ENCODE results near the gene CFAP46. TPM values are rescaled to one million over a fixed set of nuclear protein-coding genes. Genes with fewer than 3 reads are reported as not detected.

The CFAP46 gene
- total RNA-seq, 4 donors from 2014 or later = 0.29 to 9.0 (median 2.7) TPM

GRCh38 chr10:132865851-132866600 is 76.3 kb downstream of the CFAP46 start:
- peak in 1 of 2 donors; percentile 3 for DNase-seq
- Histone ChIP-seq H3K4me1 (no peaks in the 10 kb centered on the region), H3K27me3 (no peaks in the 10 kb centered on the region), H3K36me3 (no peaks in the 10 kb centered on the region), H3K27ac (no peak overlapping the region), H3K9me3 (no peaks in the 10 kb centered on the region), H3K4me3 (no peak overlapping the region)
- no peak for TF ChIP-seq CTCF (IDR thresholded peaks at IDR 0.05)
- TF ChIP-seq POLR2A (IDR thresholded peaks at IDR 0.05) = no peak
- intact Hi-C loops (cut with DNase I; ENCODE audit: low total_unique reads) = no loop called here

DNA sequence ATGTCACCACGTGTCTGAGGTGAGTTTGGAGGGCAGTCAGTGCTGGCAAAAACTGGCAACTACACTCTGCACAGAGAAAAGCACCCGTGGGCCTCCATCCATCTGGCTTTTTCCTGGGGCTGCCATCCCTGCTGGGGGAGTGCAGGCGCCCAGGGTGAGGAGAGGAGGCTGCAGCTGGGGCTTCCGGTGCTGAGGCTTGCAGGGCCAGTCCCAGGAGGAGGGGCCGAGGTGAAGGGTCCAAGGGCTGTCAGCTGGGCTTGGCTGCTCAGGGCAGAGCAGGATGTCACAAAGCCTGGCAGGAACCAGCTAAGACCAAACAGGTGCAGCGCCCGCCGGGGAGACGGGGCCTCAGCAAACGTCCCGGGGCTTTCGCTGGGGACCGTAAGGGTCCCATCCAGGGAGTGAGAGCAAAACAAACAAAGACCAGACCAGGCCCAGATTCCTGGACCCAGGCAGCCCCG is 77.2 kb downstream of the CFAP46 start:
- Histone ChIP-seq H3K36me3 (no peaks in the 10 kb centered on the region), H3K27me3 (no peaks in the 10 kb centered on the region), H3K4me3 (no peak overlapping the region), H3K27ac (no peak overlapping the region), H3K4me1 (no peaks in the 10 kb centered on the region), H3K9me3 (no peaks in the 10 kb centered on the region)
- TF ChIP-seq POLR2A (IDR thresholded peaks at IDR 0.05) (no peak), CTCF (IDR thresholded peaks at IDR 0.05) (no peak)
- intact Hi-C loops (cut with DNase I; ENCODE audit: low total_unique reads) = no loop called here
- peak; percentile 1 to 5 for DNase-seq

GRCh38 chr10:132862485-132863420 is 79.6 kb downstream of the CFAP46 start:
- no peak for TF ChIP-seq POLR2A (IDR thresholded peaks at IDR 0.05)
- no peak for TF ChIP-seq CTCF (IDR thresholded peaks at IDR 0.05)
- Histone ChIP-seq H3K9me3 (no peaks in the 10 kb centered on the region), H3K36me3 (no peaks in the 10 kb centered on the region), H3K4me1 (no peaks in the 10 kb centered on the region), H3K27ac (no peak overlapping the region), H3K4me3 (no peak overlapping the region), H3K27me3 (no peaks in the 10 kb centered on the region)
- intact Hi-C loops (cut with DNase I; ENCODE audit: low total_unique reads) = no loop called here
- DNase-seq = peak; percentile 8

GRCh38 chr10:132861884-132862461 is 80.4 kb downstream of the CFAP46 start:
- H3K27ac ChIP-seq = no peak overlapping the region
- intact Hi-C loops (cut with DNase I; ENCODE audit: low total_unique reads) = no loop called here
- no peaks in the 10 kb centered on the region for H3K4me1 ChIP-seq
- no peak for TF ChIP-seq CTCF (IDR thresholded peaks at IDR 0.05)
- no peak for TF ChIP-seq POLR2A (IDR thresholded peaks at IDR 0.05)
- no peaks in the 10 kb centered on the region for H3K9me3 ChIP-seq
- H3K4me3 ChIP-seq = no peak overlapping the region
- peak; percentile 10 to 11 for DNase-seq
- H3K36me3 ChIP-seq = no peaks in the 10 kb centered on the region
- no peaks in the 10 kb centered on the region for H3K27me3 ChIP-seq

All from uterus (tissue), 4 donors.